Activated CD4-positive, alpha-beta T cell treated with anti-CD3 and anti-CD28 coated beads for 1 hour (primary cell): Measurements from ENCODE around the gene C10orf88.
A peak's percentile ranks its signal among the peaks of the same experiment; 100 is the strongest.

Experiments
- DNase-seq: peaks from one replicate; pipeline ENCODE4 v3.0.0-alpha.2; 2020

C10orf88 gene, protein sequence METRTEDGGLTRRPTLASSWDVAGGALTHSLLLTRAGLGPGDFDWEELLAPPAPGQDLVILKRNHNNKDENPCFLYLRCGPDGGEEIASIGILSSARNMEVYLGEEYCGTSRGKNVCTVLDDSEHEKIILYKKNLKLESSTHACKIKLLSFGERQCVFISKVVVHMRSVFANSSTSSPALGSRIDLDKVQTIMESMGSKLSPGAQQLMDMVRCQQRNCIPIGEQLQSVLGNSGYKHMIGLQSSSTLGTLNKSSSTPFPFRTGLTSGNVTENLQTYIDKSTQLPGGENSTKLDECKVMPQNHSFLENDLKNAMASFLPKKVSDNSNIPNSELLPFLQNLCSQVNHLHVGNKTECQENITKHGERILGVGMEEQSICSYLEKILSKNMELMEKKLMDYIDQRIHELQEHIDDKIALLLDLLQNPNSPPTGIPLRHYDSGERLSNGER

DNA sequence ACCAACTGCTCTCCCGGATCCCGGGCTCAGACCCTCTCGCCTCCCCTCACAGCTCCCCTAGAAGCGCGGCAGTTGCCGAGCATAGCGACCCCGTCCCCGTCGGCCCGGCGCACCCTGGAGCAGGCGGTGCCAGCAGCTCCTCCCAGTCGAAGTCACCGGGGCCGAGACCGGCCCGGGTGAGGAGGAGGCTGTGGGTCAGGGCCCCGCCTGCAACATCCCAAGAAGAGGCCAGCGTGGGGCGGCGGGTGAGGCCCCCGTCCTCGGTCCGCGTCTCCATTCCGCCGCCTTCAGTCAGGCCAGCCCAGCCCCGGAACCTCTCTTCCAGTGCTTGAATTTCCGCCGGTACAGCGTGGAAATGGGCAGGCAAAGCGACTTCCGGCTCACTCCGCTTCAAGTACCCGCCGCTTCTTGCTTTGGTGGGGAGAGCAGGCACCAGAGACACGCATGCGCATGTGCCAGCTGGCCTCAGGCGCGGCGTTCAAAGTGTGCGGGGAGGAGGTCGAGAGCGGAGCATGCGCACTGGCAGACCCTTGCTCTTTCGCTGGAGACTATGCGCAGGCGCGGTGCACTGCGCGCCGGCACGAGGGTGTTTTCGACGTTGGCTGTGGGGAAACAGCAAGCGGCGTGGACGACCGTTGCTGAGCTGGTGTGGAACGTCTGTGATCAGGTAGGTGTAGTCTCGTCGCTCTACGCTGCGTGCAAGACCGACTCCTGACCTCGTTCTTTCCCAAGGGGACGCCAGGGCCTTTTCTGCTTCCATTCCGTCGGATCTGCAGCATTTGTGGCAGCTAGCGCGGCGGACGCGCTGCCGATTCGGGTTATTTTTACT, at the start of gene C10orf88:
TSS of gene C10orf88 (minus strand) at position 326 of the 829 bp plus-strand sequence. CDS start at position 277, 49 bp downstream.
- peak; percentile 97 for DNase-seq

DNA sequence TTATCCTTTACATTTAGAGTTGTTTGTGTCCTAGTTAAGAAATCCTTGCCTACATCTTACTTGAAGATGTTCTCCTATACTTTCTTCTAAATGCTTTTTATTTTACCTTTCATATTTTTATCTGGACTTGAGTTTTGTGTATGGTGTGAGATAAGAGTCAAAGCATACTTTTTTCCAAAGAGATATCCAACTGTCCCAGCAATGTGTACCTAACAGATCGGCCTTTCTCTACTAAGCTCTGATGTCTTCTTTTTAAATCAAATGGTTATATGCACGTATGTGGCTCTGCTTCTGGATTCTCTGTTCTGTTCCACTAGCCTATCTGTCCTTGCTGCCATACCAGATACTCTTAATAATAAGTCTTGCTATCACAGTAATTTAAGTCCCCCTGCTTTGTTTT, 47.3 kb upstream of the C10orf88 start:
- DNase-seq = no peak

DNA sequence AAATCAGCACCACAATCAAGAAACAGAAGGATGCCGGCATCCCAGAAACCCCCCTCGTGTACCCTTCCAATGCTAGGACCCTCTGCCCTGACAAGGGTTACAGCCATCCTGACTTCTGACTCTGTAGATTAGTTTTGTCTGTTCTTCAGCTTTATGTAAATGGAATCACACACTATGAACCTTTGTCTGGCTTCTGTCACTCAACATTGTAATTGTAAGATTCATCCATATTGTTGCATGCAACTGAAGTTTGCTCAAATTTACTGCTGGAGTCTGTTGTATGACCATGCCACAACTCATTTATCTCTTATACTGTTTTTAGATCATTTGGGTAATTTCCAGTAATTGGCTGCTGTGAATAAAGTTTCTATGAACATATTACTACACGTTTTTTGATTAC, 46.1 kb upstream of the C10orf88 start:
- DNase-seq = no peak

DNA sequence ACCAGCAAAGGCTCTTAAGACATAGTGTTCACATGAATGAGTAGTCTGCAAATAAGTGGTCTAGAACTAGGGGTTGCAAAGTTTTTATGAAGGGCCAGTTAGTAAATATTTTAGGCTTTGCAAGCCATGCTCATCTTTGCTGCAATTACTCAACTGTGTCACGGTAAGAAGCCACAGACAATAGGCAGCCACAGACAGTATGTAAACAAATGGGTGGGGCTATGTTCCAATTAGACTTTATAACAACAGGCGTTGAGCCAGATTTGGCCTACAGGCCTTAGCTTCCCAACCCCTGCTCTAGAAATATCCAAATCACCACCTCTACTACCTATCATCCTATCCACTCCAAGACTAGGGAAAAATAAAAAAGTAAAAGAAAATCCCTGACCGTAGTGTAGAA, 45.3 kb upstream of the C10orf88 start:
- no peak for DNase-seq

DNA sequence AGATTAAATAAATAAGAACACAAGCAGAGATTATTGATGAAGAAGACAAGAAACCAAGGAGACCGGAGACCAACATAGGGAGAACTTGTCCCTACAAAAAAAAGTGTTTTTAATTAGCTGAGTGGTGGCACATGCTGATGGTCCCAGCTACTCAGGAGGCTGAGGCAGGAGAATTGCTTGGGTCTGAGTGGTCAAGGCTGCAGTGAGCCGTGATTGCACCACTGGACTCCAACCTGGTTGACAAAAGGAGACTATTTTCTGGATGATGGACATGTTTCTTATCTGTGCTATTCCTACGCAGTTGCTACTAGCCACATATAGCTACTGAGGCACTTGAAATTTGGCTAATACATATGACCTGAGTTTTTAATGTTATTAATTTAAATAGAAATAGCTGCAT, 44.9 kb upstream of the C10orf88 start:
- DNase-seq = no peak

DNA sequence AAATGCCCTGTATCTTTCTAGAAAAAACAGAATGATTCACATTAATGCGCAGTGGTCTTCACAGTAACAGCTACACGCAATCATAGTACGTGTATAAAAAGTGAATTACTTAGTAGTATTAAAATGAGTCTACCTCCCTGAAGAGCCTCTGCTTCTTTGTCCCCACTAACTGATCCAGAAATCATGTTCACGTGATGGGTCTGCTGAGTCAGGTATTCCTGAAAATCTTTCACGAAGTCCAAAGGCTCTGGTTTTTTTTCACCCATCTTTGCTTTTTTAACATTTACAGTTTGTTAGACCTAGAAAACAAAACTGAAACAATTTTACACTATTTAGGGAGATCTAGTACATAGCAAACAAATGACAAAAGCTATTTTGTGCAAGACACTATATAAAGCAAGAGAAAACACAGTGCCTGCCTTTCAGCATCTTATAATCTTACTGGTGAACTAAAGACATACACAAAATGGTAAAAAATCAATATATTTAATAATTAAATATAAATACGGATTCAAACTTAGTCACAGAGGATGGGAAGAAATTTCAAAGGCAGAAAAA, 44.4 kb upstream of the C10orf88 start:
- no peak for DNase-seq

DNA sequence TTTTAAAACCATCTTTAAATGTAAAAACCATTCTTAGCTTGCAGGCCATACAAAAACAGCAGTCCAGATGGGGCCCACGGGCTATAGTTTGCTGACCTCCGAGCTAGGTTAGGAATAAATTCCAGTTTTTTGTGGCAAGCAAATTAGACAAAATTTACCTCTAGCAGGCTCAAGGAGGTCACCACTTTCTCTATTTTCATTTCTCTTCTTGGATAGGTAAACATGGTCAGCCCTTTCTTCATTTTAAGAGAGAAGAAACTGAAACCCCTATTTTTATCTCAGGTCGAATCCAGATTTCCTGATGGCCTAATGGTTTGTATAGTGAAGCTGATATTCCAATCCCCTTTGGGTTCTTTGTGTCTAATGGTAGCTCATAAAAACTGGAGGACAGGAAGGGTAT, 43.8 kb upstream of the C10orf88 start:
- no peak for DNase-seq

DNA sequence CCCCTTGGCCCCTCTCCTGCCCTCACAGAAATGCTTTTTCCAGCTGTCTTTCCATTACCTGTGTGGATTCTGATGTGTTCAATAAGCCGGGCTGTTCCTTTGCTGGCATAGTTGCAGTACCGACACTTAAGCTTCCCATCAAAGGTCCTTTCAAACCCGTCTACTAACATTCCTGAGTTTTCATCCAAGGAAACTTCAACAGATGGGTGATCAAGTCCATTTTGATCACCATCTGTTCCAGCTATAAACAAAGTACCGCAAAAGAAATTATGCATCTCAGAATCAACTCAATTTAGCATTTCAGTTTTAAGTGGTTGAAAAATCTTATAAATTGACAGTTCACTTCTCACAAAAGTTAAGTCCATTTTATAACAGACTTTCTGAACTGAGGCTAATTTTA, 41.9 kb upstream of the C10orf88 start:
- no peak for DNase-seq

DNA sequence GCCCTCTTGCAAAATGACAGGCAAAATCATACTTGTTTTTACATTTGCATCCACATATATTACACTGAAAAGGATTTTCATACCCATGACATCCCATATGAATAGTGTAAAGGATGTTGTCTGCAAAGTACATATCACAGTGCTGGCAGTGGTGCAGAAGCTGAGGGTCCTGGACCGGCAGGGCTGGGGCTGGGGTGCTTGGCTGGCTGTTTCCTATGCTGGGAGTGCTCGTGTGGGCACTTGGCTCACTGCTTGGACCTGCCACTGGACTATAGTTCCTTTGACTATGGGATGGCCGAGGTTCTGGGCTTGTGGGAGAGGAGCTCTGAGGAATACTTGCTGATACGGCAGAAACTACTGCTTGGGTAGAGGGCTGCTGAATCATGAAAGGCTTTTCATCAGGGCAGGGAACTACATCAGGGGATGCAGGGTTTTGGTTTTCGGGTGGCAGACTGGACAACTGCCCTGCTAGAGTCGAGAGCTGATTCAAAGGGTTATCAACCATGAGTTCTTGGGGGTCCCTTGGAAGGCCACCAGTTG, 39.8 kb upstream of the C10orf88 start:
- DNase-seq = no peak

DNA sequence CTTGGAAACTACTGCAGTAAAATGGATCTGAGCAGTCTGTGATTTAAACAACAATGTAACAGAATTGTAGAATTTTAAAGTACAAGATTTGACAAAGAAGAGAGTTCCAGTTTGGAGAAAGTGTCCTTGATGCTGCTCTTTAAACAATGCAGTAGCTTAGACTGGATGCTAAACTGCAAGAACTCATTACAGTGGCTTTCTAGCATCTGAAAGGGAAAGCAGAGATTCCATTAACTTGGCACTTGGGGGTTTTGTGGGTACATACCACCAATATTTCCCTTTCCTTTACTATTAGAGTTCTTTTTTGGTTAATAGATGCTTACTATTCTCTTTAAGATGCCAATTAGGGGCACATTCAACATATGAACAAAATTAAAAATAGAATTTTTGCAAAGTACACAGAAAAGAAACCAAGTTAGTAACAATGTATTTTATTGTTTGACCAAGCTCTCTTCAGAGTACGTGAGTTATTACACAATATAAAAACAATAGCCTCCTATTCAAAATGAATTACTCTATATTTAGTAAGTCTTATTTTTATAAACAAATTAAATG, 38.1 kb upstream of the C10orf88 start:
- DNase-seq = no peak

DNA sequence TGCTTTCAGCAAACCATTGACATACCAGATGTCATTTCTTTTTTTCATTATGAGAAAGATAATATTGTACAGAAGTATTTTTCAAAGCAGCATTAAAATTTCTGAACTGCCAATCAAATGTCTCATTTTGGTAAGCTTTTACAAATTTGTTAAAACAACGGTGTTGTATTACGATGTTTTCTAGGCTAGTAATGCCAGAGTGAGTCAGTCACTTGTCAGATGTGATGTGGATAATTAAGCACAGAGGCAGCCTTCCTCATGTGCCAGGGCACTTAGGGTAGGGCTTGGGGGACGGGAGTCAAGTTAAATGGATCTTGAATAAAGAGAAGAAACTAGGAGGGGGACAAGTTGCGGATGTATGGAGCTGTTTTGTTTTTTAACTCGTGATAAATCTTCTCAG, 36.3 kb upstream of the C10orf88 start:
- DNase-seq = no peak

DNA sequence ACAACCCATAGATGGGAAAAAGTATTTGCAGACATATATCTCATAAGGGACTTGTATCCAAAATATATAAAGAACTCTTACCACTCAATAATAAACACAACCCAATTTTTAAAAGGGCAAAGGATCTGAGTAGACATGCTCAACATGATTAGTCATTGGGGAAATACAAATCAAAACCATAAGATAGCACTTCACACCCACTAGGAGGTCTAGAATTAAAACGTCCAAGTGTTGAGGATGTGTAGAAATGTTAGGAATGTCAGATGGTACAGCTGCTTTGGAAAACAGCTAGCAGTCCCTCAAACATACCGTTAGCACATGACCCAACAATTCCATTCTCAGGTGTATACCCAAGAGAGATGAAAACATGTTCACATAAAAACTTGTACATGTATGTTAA, 34.5 kb upstream of the C10orf88 start:
- no peak for DNase-seq

DNA sequence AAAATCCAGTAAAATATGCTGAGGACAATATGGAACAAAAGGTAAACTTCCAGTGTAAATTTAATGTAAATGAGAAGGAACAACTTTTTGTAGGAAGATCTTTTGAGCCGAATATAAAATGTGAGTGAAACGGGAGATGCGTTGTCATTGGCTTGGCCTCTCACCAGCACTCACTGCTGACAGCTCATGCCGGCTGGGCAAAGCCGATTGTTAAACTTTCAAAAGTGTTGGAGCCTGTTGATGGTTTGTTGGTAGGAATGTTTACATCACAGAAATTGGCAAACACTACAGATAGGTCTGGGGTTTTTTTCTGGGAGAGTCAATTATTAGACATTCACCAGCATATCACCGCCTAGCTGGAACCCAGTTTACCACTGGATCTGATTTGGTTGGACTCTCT, 32.3 kb upstream of the C10orf88 start:
- no peak for DNase-seq

DNA sequence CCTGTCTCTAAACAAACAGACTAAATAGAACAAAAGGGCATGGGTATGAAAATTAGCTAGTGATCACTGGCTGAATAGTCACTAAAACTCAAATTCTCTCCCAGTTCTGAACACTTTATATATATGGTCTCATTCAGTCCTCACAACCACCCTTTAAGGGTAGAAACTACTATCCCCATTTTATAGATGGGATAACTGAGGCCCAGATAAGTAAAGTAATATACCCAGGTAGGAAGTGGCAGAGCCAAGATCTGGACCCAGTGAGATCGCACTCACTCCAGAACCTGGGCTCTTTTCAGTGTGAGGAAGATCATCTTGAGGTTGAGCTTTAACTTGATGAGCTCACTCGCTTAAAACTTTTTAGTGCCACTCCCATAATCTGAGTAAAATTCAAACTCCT, 30.7 kb upstream of the C10orf88 start:
- DNase-seq = no peak

DNA sequence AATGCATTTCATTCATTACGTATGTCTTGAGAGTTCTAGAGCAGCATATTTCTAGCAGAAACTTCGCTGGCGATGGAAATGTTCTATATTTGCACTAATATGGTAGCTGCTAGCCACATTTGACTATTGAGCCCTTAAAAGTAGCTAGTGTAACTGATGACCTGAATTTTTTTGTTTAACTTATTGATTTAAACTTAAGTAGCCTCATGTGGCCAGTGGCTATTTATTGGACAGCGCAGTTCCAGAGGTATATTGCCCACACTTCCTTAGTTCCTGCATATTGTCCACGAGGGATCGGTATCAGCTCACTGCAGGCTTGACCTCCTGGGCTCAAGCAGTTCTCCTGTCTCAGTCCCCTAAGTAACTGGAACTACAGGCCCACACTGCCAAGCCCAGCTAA, 29.9 kb upstream of the C10orf88 start:
- no peak for DNase-seq

DNA sequence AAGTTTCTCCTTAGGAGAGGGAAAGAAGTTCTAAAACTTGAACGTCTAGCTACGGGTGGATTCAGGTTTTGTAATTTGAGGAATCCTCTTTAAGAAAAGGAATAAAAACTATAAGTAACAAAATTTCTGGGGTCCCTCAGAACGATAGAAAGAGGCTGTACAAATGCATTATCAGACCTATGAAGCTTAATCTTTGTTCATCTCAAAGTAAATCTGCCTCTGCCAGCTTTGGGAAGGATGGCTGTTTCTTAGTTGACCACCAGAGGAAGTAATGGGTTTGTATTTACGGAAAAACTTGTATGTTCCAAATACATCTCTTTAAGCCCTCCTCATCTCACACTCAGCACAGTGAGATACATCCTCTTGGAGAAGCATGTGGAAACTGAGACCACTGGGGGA, 27.0 kb upstream of the C10orf88 start:
- no peak for DNase-seq

DNA sequence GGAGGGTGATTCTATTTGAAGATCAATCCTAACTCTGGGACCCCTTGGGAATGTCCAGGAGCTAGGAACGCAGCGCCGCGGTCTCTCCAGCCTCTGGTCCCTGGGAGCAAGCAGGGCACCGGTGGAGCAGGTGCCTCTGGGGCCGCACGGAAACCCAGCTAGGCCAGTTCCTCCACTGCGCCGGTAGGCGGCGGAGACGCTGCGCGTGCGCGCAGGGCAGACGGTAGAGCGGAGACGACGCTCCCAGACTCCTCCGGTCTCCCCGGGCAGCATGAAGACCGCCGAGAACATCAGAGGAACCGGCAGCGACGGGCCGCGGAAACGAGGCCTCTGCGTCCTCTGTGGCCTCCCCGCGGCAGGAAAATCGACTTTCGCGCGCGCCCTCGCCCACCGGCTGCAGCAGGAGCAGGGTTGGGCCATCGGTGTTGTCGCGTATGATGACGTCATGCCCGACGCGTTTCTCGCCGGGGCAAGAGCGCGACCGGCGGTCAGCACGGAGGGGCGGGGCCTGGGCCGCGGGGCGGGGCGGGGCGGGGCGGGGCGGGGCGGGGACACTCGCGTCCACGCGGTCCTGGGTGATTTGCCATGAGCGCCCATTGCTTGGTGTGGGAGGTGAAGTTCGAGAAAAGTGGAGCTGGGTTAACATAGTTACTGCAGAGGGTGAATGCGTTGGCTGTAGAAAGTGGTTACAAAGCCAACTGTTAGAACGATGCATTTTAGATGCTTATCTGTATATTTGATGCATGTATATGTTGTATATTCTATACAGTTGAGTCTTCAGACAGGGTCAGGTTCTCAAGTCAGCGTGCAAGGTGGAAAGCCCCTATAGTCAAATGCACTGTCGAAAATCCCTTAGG, 26.4 kb upstream of the C10orf88 start, which contains the start of gene PSTK:
TSS of gene PSTK (plus strand) at position 193 of the 857 bp plus-strand sequence. CDS start at position 272, 79 bp downstream.
- DNase-seq = peak; percentile 79

DNA sequence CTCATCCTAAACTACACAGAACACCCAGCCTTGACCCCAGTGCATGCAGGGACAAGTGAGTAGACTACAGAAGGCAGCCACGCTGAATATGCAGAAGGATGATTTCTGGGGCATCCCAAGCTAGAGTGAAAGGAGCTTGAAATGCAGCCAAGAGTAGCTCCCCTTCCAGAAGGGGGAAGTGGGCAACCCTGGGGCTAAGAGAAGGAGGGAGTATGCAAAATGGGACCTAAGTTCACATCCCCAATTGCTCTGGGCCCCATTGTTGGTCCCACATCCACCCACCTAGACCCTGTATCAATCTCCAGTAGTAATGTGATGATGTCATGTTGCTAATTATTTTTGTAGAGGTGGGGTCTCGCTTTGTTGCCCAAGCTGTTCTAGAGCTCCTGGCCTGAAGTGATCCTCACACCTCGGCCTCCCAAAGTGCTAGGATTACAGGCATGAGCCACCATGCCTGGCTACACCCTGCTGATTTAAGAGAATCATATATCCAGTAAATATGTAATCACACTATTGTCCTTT, 20.6 kb upstream of the C10orf88 start:
- DNase-seq = no peak

DNA sequence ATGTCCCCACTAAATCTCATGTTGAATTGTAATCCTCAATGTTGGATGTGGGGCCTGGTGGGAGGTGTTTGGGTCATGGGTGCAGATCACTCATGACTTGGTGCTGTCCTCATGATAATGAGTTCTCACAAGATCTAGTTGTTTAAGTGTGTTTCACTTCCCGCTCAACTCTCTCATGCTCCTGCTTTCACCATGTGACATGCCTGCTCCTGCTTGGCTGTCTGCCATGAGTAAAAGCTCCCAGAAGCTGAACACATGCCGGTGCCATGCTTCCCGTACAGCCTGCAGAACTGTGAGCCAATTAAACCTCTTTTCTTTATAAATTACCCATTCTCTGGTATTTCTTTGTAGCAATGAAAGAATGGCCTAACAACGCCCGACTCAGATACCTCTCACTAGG, 20.0 kb upstream of the C10orf88 start:
- DNase-seq = no peak

DNA sequence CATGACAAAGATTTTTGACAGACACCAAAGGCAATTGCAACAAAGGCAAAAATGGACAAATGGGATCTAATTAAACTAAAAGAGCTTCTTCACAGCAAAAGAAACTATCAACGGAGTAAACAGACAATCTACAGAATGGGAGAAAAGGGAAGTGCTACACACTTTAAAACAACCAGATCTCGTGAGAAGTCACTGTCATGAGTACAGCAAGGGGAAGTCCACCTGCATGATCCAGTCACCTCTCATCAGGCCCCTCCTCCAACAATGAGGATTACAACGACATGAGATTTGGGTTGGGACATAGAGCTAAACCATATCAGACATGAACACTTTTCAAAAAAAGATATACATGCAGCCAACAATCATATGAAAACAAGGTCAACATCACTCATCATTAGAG, 14.7 kb upstream of the C10orf88 start:
- DNase-seq = no peak

DNA sequence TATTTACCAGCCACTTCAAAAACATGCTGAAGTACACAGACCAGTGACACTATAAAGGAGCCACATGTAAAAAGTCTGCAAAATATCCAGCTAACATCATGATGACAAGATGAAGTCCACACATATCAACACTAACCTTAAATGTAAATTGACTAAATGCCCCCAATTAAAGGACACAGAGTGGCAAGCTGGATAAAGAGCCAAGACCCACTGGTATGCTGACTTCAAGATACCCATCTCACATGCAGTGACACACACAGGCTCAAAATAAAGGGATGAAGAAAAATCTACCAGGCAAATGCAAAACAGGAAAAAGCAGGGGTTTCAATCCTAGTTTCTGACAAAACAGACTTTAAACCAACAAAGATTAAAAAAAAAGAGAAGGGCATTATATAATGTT, 12.9 kb upstream of the C10orf88 start:
- no peak for DNase-seq

DNA sequence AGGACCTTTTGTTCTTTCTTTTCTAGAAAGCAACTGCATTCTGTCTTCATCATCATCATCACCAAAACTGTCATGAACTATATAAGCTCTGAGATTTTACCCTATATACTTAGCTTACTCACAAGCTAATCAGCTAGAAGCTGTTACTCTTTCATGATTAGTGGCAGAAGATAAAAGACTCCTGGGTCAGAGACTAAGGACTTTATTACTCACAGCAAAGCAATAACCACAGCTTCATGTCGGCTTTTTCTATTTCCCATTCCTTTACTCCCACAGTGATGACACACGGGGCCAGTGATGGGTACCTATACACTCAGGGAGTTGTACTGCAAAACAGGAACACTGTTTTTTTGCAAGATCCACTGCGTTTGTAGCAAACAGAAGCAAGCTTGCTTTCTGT, 8.4 kb upstream of the C10orf88 start:
- no peak for DNase-seq
